Nephron (organoid): ENCODE data around the gene ESYT2.
A peak's percentile ranks its signal among the peaks of the same experiment; 100 is the strongest.

Source experiments
- H3K27ac Mint-ChIP-seq, 3 experiments: 2 replicates each; pipeline ENCODE4 v1.8.0; 2020; ENCODE audit warnings: mixed read lengths in 3 of 3, mild to moderate bottlenecking in 2 of 3, moderate library complexity in 1 of 3
- H3K27me3 Mint-ChIP-seq: 2 replicates; pipeline ENCODE4 v1.8.0; 2021; ENCODE audit warnings: low read depth, mild to moderate bottlenecking, moderate library complexity, mixed read lengths
- H3K36me3 Mint-ChIP-seq: 2 replicates; pipeline ENCODE4 v1.8.0; 2020; ENCODE audit warnings: low read depth, mixed read lengths
- H3K4me1 Mint-ChIP-seq: 2 replicates; pipeline ENCODE4 v1.8.0; 2020; ENCODE audit warnings: mixed read lengths
- H3K4me3 Mint-ChIP-seq, 3 experiments: 2 replicates each; pipeline ENCODE4 v1.8.0; 2020; ENCODE audit warnings: mild to moderate bottlenecking in 3 of 3, mixed read lengths in 3 of 3, moderate library complexity in 2 of 3
- H3K9me3 Mint-ChIP-seq: 2 replicates; pipeline ENCODE4 v1.8.0; 2020; ENCODE audit warnings: mixed read lengths
- CTCF ChIP-seq, 3 experiments: fragments of 200-600 bp; sonication (generic); IDR thresholded peaks; one replicate each; pipeline ENCODE4 v1.5.0; 2021; ENCODE audit warnings: antibody characterized with exemption in 3 of 3; ENCODE audit not compliant: unreplicated experiment in 3 of 3

ESYT2 gene

GRCh38 chr7:158805414-158805813, 23.9 kb downstream of the ESYT2 start:
- H3K4me1 Mint-ChIP-seq = peaks cover 6% of the 10 kb centered on the region
- peaks cover 47% of the 10 kb centered on the region for H3K36me3 Mint-ChIP-seq
- H3K4me3 Mint-ChIP-seq = no peak overlapping the region
- no peak overlapping the region for H3K27ac Mint-ChIP-seq
- TF ChIP-seq CTCF (IDR thresholded peaks at IDR 0.05; ENCODE audit: unreplicated experiment in 3 of 3) = no peak
- no peaks in the 10 kb centered on the region for H3K9me3 Mint-ChIP-seq
- no peaks in the 10 kb centered on the region for H3K27me3 Mint-ChIP-seq

GRCh38 chr7:158804335-158804734, 25.0 kb downstream of the ESYT2 start:
- TF ChIP-seq CTCF (IDR thresholded peaks at IDR 0.05; ENCODE audit: unreplicated experiment in 3 of 3) = no peak
- Mint-ChIP-seq H3K9me3 (no peaks in the 10 kb centered on the region), H3K27ac (no peak overlapping the region), H3K27me3 (no peaks in the 10 kb centered on the region), H3K4me3 (no peak overlapping the region), H3K36me3 (peaks cover 41% of the 10 kb centered on the region), H3K4me1 (no peaks in the 10 kb centered on the region)

GRCh38 chr7:158803367-158803969, 25.8 kb downstream of the ESYT2 start:
- H3K27ac Mint-ChIP-seq = no peak overlapping the region
- H3K4me1 Mint-ChIP-seq = no peaks in the 10 kb centered on the region
- H3K36me3 Mint-ChIP-seq = peaks cover 41% of the 10 kb centered on the region
- no peaks in the 10 kb centered on the region for H3K27me3 Mint-ChIP-seq
- H3K9me3 Mint-ChIP-seq = no peaks in the 10 kb centered on the region
- H3K4me3 Mint-ChIP-seq = no peak overlapping the region
- no peak for TF ChIP-seq CTCF (IDR thresholded peaks at IDR 0.05; ENCODE audit: unreplicated experiment in 3 of 3)

- H3K4me3 Mint-ChIP-seq = no peak overlapping the region
- no peaks in the 10 kb centered on the region for H3K4me1 Mint-ChIP-seq
Measured at GRCh38 chr7:158802535-158803366, 26.6 kb downstream of the ESYT2 start.

DNA sequence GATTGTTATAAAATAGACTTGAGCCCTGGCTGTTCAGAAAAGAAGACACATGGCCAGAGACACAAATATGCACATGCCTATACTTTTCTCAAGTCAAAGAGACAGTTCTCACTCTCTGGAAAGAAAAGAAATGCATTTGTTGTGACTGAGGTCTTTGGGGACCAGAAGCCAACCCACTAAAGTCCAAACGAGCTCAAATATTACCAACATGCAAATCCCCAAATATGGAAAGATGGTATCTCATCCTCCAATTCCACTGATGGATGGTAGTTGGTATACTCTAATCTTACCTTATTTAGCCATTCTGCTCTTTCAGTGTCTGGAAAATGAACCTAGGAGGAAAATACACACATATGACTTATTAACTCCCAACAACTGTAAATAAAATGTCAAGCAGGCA, 30.6 kb downstream of the ESYT2 start:
- no peak for TF ChIP-seq CTCF (IDR thresholded peaks at IDR 0.05; ENCODE audit: unreplicated experiment in 3 of 3)
- no peak overlapping the region for H3K4me3 Mint-ChIP-seq
- no peaks in the 10 kb centered on the region for H3K4me1 Mint-ChIP-seq
- no peaks in the 10 kb centered on the region for H3K27me3 Mint-ChIP-seq
- H3K36me3 Mint-ChIP-seq = peaks cover 23% of the 10 kb centered on the region
- H3K9me3 Mint-ChIP-seq = no peaks in the 10 kb centered on the region
- H3K27ac Mint-ChIP-seq = no peak overlapping the region

More at GRCh38 chr7:158802535-158803366, 26.6 kb downstream of the ESYT2 start:
- H3K27ac Mint-ChIP-seq = peak overlapping the region in 1 of 3 experiments; percentile 48
- peaks cover 38% of the 10 kb centered on the region for H3K36me3 Mint-ChIP-seq
- TF ChIP-seq CTCF (IDR thresholded peaks at IDR 0.05; ENCODE audit: unreplicated experiment in 3 of 3) = no peak
- H3K9me3 Mint-ChIP-seq = no peaks in the 10 kb centered on the region
- no peaks in the 10 kb centered on the region for H3K27me3 Mint-ChIP-seq
